A673 (cell line): ENCODE results near the gene DPH5.

Experiments used
- CTCF ChIP-seq: fragments of 300-800, 200-600 bp; sonication (generic); conservative IDR thresholded peaks from 2 replicates; pipeline ENCODE4 v1.5.1; 2017; ENCODE audit warnings: low read depth, mild to moderate bottlenecking, antibody characterized with exemption, low read length, moderate library complexity, mixed read lengths
- EZH2 ChIP-seq: fragments of 200-600 bp; sonication (generic); IDR thresholded peaks from 2 replicates; pipeline ENCODE4 v1.6.1; 2017; ENCODE audit warnings: borderline replicate concordance, low read depth, mild to moderate bottlenecking, mixed read lengths, antibody characterized with exemption, low read length; ENCODE audit not compliant: poor library complexity, severe bottlenecking

GRCh38 chr1:100988121-100988520 is 37.5 kb downstream of the DPH5 start:
- TF ChIP-seq CTCF (no peak), EZH2 (no peak)
